ENCODE results near the gene PRRG1. TPM values are rescaled to one million over a fixed set of nuclear protein-coding genes. Genes with fewer than 3 reads are reported as not detected.

Gene PRRG1
- total RNA-seq, 1 donor from 2014 or later, result 7.8 TPM

- Histone ChIP-seq H3K4me1 (ENCODE audit: control insufficient read depth in 3 of 3, insufficient read depth in 3 of 3, low read length in 3 of 3) (no peaks in the 10 kb centered on the region), H3K27ac (ENCODE audit: low read depth, low read length) (peak overlapping the region; percentile 65), H3K27me3 (ENCODE audit: control insufficient read depth in 3 of 3, insufficient read depth in 3 of 3, low read length in 3 of 3) (no peaks in the 10 kb centered on the region), H3K9ac (ENCODE audit: low read depth in 1 of 3, low read length in 3 of 3) (peak overlapping the region; percentile 48 to 72 (median 55)), H3K9me3 (ENCODE audit: control insufficient read depth in 3 of 3, low read length in 3 of 3) (no peaks in the 10 kb centered on the region), H3K4me3 (ENCODE audit: low read length in 3 of 3) (peak overlapping the region in 2 of 3 donors; percentile 15 to 50), H3K36me3 (ENCODE audit: control insufficient read depth in 3 of 3, insufficient read depth in 3 of 3, low read length in 3 of 3) (no peaks in the 10 kb centered on the region)
These were observed 16.0 kb upstream of the PRRG1 start for GRCh38 chrX:37332987-37333658.

DNA sequence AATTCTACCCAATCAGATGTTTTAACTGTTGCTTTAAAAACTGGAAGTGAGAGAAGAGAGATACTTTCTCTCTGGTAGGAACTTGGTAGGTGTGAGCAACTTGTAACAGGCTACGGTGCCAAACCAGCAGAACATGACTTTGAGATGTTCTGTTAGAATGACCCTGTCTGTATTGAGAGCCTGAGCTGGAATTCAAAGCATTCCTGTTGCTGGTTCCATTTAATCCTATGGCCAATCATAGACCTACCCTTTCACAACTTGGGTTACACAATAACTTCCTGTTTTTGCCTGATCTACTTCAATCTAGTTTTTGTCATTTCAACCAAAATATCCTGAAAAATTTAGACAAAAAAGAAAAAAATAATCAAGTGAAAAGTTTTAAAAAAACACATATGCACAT, 1.7 kb upstream of the PRRG1 start:
- Histone ChIP-seq H3K36me3 (ENCODE audit: control insufficient read depth in 3 of 3, insufficient read depth in 3 of 3, low read length in 3 of 3) (no peaks in the 10 kb centered on the region), H3K27ac (ENCODE audit: low read depth, low read length) (no peak overlapping the region), H3K9me3 (ENCODE audit: control insufficient read depth in 3 of 3, low read length in 3 of 3) (no peaks in the 10 kb centered on the region), H3K4me1 (ENCODE audit: control insufficient read depth in 3 of 3, insufficient read depth in 3 of 3, low read length in 3 of 3) (peaks cover 0 to 4% (median under 1%) of the 10 kb centered on the region in 3 donors), H3K9ac (ENCODE audit: low read depth in 1 of 3, low read length in 3 of 3) (peak overlapping the region in 1 of 3 donors; percentile 10), H3K27me3 (ENCODE audit: control insufficient read depth in 3 of 3, insufficient read depth in 3 of 3, low read length in 3 of 3) (no peaks in the 10 kb centered on the region), H3K4me3 (ENCODE audit: low read length in 3 of 3) (no peak overlapping the region)

- Histone ChIP-seq H3K9me3 (ENCODE audit: control insufficient read depth in 3 of 3, low read length in 3 of 3) (no peaks in the 10 kb centered on the region), H3K9ac (ENCODE audit: low read depth in 1 of 3, low read length in 3 of 3) (peak overlapping the region; percentile 67 to 76 (median 70)), H3K36me3 (ENCODE audit: control insufficient read depth in 3 of 3, insufficient read depth in 3 of 3, low read length in 3 of 3) (no peaks in the 10 kb centered on the region), H3K4me3 (ENCODE audit: low read length in 3 of 3) (peak overlapping the region; percentile 65 to 69 (median 68)), H3K4me1 (ENCODE audit: control insufficient read depth in 3 of 3, insufficient read depth in 3 of 3, low read length in 3 of 3) (peaks cover 0 to 4% (median 3%) of the 10 kb centered on the region in 3 donors), H3K27ac (ENCODE audit: low read depth, low read length) (peak overlapping the region; percentile 79), H3K27me3 (ENCODE audit: control insufficient read depth in 3 of 3, insufficient read depth in 3 of 3, low read length in 3 of 3) (no peaks in the 10 kb centered on the region)
These were observed 763 bp upstream of the PRRG1 start for GRCh38 chrX:37348231-37348970.

GRCh38 chrX:37348971-37349220, 268 bp upstream of the PRRG1 start:
- peak overlapping the region; percentile 67 to 76 (median 70) for H3K9ac ChIP-seq (ENCODE audit: low read depth in 1 of 3, low read length in 3 of 3)
- H3K36me3 ChIP-seq (ENCODE audit: control insufficient read depth in 3 of 3, insufficient read depth in 3 of 3, low read length in 3 of 3), result no peaks in the 10 kb centered on the region
- peaks cover 4 to 6% (median 4%) of the 10 kb centered on the region in 3 donors for H3K4me1 ChIP-seq (ENCODE audit: control insufficient read depth in 3 of 3, insufficient read depth in 3 of 3, low read length in 3 of 3)
- H3K4me3 ChIP-seq (ENCODE audit: low read length in 3 of 3), result peak overlapping the region; percentile 65 to 69 (median 68)
- no peaks in the 10 kb centered on the region for H3K9me3 ChIP-seq (ENCODE audit: control insufficient read depth in 3 of 3, low read length in 3 of 3)
- peak overlapping the region; percentile 79 for H3K27ac ChIP-seq (ENCODE audit: low read depth, low read length)
- no peaks in the 10 kb centered on the region for H3K27me3 ChIP-seq (ENCODE audit: control insufficient read depth in 3 of 3, insufficient read depth in 3 of 3, low read length in 3 of 3)

DNA sequence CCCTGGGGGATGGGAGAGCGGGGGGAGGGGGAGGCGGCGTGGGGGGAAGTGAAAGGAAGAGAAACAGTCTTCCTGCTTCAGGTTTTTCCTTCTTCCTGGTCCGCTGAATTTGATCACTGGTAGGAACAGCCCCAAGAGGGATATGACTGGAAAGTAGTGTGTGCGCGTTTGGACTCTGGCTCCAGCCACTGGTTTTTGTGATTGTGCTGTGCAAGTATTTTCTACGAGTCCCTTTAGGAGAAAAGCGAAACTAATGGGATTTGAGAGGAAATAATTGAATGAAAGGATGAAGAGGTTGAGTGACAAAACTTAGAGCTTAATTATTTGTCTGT, 836 bp downstream of the PRRG1 start:
- Histone ChIP-seq H3K36me3 (ENCODE audit: control insufficient read depth in 3 of 3, insufficient read depth in 3 of 3, low read length in 3 of 3) (no peaks in the 10 kb centered on the region), H3K27me3 (ENCODE audit: control insufficient read depth in 3 of 3, insufficient read depth in 3 of 3, low read length in 3 of 3) (no peaks in the 10 kb centered on the region), H3K4me1 (ENCODE audit: control insufficient read depth in 3 of 3, insufficient read depth in 3 of 3, low read length in 3 of 3) (peaks cover 4 to 7% (median 4%) of the 10 kb centered on the region in 3 donors)

GRCh38 chrX:37353646-37354045, 4.5 kb downstream of the PRRG1 start:
- H3K4me3 ChIP-seq (ENCODE audit: low read length in 3 of 3), result no peak overlapping the region
- peaks cover 2 to 7% (median 4%) of the 10 kb centered on the region in 3 donors for H3K4me1 ChIP-seq (ENCODE audit: control insufficient read depth in 3 of 3, insufficient read depth in 3 of 3, low read length in 3 of 3)
- H3K27ac ChIP-seq (ENCODE audit: low read depth, low read length), result no peak overlapping the region

More for the DNA sequence above, 836 bp downstream of the PRRG1 start:
- peak overlapping the region; percentile 81 to 87 (median 86) for H3K4me3 ChIP-seq (ENCODE audit: low read length in 3 of 3)
- peak overlapping the region; percentile 69 to 91 (median 75) for H3K9ac ChIP-seq (ENCODE audit: low read depth in 1 of 3, low read length in 3 of 3)
- no peaks in the 10 kb centered on the region for H3K9me3 ChIP-seq (ENCODE audit: control insufficient read depth in 3 of 3, low read length in 3 of 3)
- H3K27ac ChIP-seq (ENCODE audit: low read depth, low read length), result peak overlapping the region; percentile 80

DNA sequence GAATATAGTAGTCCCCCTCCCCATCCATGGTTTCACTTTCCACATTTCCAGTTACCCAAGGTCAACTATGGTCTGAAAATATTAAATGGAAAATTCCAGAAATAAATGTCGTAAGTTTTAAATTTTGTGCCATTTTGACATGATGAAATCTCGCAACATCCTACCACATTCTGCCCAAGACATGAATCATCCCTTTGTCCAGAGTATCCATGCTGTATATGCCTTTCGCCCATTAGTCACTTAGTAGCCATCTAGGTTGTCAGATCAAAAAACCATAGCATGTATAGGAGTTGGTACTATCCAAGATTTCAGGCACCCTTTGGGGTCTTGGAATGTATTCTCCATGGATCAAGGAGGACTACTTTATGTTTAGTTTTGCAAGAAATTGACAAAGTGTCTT, 8.3 kb downstream of the PRRG1 start:
- Histone ChIP-seq H3K9me3 (ENCODE audit: control insufficient read depth in 3 of 3, low read length in 3 of 3) (no peaks in the 10 kb centered on the region), H3K4me1 (ENCODE audit: control insufficient read depth in 3 of 3, insufficient read depth in 3 of 3, low read length in 3 of 3) (peaks cover 0 to 6% (median 4%) of the 10 kb centered on the region in 3 donors), H3K27ac (ENCODE audit: low read depth, low read length) (no peak overlapping the region), H3K4me3 (ENCODE audit: low read length in 3 of 3) (no peak overlapping the region), H3K36me3 (ENCODE audit: control insufficient read depth in 3 of 3, insufficient read depth in 3 of 3, low read length in 3 of 3) (no peaks in the 10 kb centered on the region), H3K27me3 (ENCODE audit: control insufficient read depth in 3 of 3, insufficient read depth in 3 of 3, low read length in 3 of 3) (no peaks in the 10 kb centered on the region), H3K9ac (ENCODE audit: low read depth in 1 of 3, low read length in 3 of 3) (no peak overlapping the region)

More at GRCh38 chrX:37353646-37354045, 4.5 kb downstream of the PRRG1 start:
- no peaks in the 10 kb centered on the region for H3K36me3 ChIP-seq (ENCODE audit: control insufficient read depth in 3 of 3, insufficient read depth in 3 of 3, low read length in 3 of 3)
- no peak overlapping the region for H3K9ac ChIP-seq (ENCODE audit: low read depth in 1 of 3, low read length in 3 of 3)
- H3K9me3 ChIP-seq (ENCODE audit: control insufficient read depth in 3 of 3, low read length in 3 of 3), result no peaks in the 10 kb centered on the region
- H3K27me3 ChIP-seq (ENCODE audit: control insufficient read depth in 3 of 3, insufficient read depth in 3 of 3, low read length in 3 of 3), result no peaks in the 10 kb centered on the region

DNA sequence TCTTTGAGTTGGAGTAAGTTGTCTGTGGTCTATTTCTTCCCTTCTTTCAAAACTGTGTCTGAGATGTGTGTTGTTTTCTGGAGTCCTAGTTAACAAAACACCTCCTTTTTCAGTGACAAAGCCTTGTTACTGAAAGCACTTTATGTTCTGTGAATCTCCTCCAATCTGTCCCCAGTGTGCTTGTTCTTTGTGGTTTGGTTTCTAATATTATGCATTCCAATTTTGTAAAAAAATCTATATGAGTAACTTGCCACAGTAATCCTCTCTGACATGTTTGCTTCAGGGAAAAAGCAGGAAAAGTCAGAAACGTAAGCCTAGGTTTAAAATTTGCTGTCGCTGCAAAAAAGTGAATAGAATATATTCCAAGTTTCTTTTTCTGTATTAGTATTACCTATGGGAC, 12.4 kb downstream of the PRRG1 start:
- H3K36me3 ChIP-seq (ENCODE audit: control insufficient read depth in 3 of 3, insufficient read depth in 3 of 3, low read length in 3 of 3), result no peaks in the 10 kb centered on the region
- H3K4me3 ChIP-seq (ENCODE audit: low read length in 3 of 3), result no peak overlapping the region
- H3K9ac ChIP-seq (ENCODE audit: low read depth in 1 of 3, low read length in 3 of 3), result no peak overlapping the region
- H3K9me3 ChIP-seq (ENCODE audit: control insufficient read depth in 3 of 3, low read length in 3 of 3), result no peaks in the 10 kb centered on the region
- H3K27me3 ChIP-seq (ENCODE audit: control insufficient read depth in 3 of 3, insufficient read depth in 3 of 3, low read length in 3 of 3), result no peaks in the 10 kb centered on the region
- no peaks in the 10 kb centered on the region for H3K4me1 ChIP-seq (ENCODE audit: control insufficient read depth in 3 of 3, insufficient read depth in 3 of 3, low read length in 3 of 3)
- no peak overlapping the region for H3K27ac ChIP-seq (ENCODE audit: low read depth, low read length)

GRCh38 chrX:37364666-37365065, 15.5 kb downstream of the PRRG1 start:
- H3K9me3 ChIP-seq (ENCODE audit: control insufficient read depth in 3 of 3, low read length in 3 of 3), result no peaks in the 10 kb centered on the region
- no peak overlapping the region for H3K27ac ChIP-seq (ENCODE audit: low read depth, low read length)
- no peak overlapping the region for H3K4me3 ChIP-seq (ENCODE audit: low read length in 3 of 3)
- H3K36me3 ChIP-seq (ENCODE audit: control insufficient read depth in 3 of 3, insufficient read depth in 3 of 3, low read length in 3 of 3), result no peaks in the 10 kb centered on the region
- H3K9ac ChIP-seq (ENCODE audit: low read depth in 1 of 3, low read length in 3 of 3), result no peak overlapping the region
- no peaks in the 10 kb centered on the region for H3K27me3 ChIP-seq (ENCODE audit: control insufficient read depth in 3 of 3, insufficient read depth in 3 of 3, low read length in 3 of 3)
- H3K4me1 ChIP-seq (ENCODE audit: control insufficient read depth in 3 of 3, insufficient read depth in 3 of 3, low read length in 3 of 3), result no peaks in the 10 kb centered on the region

GRCh38 chrX:37367946-37368345, 18.8 kb downstream of the PRRG1 start:
- Histone ChIP-seq H3K36me3 (ENCODE audit: control insufficient read depth in 3 of 3, insufficient read depth in 3 of 3, low read length in 3 of 3) (no peaks in the 10 kb centered on the region), H3K9ac (ENCODE audit: low read depth in 1 of 3, low read length in 3 of 3) (no peak overlapping the region), H3K27me3 (ENCODE audit: control insufficient read depth in 3 of 3, insufficient read depth in 3 of 3, low read length in 3 of 3) (no peaks in the 10 kb centered on the region), H3K27ac (ENCODE audit: low read depth, low read length) (no peak overlapping the region), H3K4me1 (ENCODE audit: control insufficient read depth in 3 of 3, insufficient read depth in 3 of 3, low read length in 3 of 3) (peaks cover 11 to 18% (median 11%) of the 10 kb centered on the region in 3 donors), H3K4me3 (ENCODE audit: low read length in 3 of 3) (no peak overlapping the region), H3K9me3 (ENCODE audit: control insufficient read depth in 3 of 3, low read length in 3 of 3) (no peaks in the 10 kb centered on the region)

Data from skeletal muscle tissue (tissue), 4 donors.